ENCODE results near the gene PPP1R3D. TPM values are rescaled to one million over a fixed set of nuclear protein-coding genes. Genes with fewer than 3 reads are reported as not detected.
A peak's percentile ranks its signal among the peaks of the same experiment; 100 is the strongest.

Gene PPP1R3D
- total RNA-seq, 1 experiment from 2014 or later: 3.1 TPM

DNA sequence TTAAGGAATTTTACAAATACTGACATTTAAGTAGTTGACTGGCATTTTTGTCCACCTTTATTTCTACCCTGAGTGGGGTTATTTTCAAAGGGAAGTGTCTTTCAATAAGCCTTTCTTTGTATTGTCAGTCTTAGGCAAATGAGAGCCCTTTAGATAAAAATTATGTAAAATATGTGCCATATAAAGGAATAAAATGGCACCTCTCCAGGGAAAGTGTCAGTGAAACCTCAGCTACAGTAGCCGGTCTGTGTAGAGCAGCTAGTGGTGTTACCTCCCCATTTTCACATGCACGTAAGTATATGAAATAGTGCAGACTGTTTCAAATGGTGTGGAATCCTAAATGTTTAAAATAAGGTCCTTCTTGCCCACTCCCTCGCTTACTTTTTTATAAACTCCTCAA, 5.1 kb upstream of the PPP1R3D start:
- Mint-ChIP-seq H3K4me1 (peaks cover 19 to 23% of the 10 kb centered on the region in 2 experiments), H3K4me3 (no peak overlapping the region), H3K27me3 (ENCODE audit: low read depth) (no peaks in the 10 kb centered on the region), H3K27ac (peak overlapping the region in 2 of 3 experiments; percentile 14 to 75; a peak in 2 of 7 replicates), H3K9me3 (no peaks in the 10 kb centered on the region; a peak in 1 of 5 replicates), H3K36me3 (ENCODE audit: insufficient read depth in 1 of 3, low read depth in 3 of 3) (peaks cover 8 to 20% (median 19%) of the 10 kb centered on the region in 3 experiments; a peak in 6 of 7 replicates)
- no CpG with 5 or more reads among the region's 3 CpGs for WGBS (ENCODE audit: extremely low coverage, insufficient read length, low lambda C conversion rate)
- Histone ChIP-seq H2BK12ac (ENCODE audit: insufficient read length, low read depth, low read length) (no peak overlapping the region), H4K20me1 (ENCODE audit: control insufficient read depth, insufficient read depth, insufficient read length) (no peaks in the 10 kb centered on the region), H2BK5ac (ENCODE audit: insufficient read length, low read length) (no peak overlapping the region), H4K5ac (ENCODE audit: insufficient read length, low read depth, low read length) (no peak overlapping the region), H3K23me2 (ENCODE audit: insufficient read length, low read depth, low read length, poor library complexity, severe bottlenecking) (no peaks in the 10 kb centered on the region), H3K4ac (ENCODE audit: low read depth, low read length) (no peak overlapping the region), H2AK5ac (ENCODE audit: insufficient read length, low read length) (no peak overlapping the region), H3K9me3 (ENCODE audit: control insufficient read depth, low read depth, low read length) (no peaks in the 10 kb centered on the region), H4K91ac (ENCODE audit: insufficient read length, low read depth, low read length) (no peak overlapping the region), H3K23ac (ENCODE audit: insufficient read length, low read depth, low read length) (no peak overlapping the region), H2BK15ac (ENCODE audit: low read depth, low read length) (no peak overlapping the region), H2BK20ac (ENCODE audit: low read depth, low read length, poor library complexity, severe bottlenecking) (no peak overlapping the region), H3K27me3 (ENCODE audit: insufficient read depth, low read length) (no peaks in the 10 kb centered on the region), H3K79me1 (ENCODE audit: insufficient read depth, low read depth, low read length, poor library complexity, severe bottlenecking) (no peaks in the 10 kb centered on the region), H3K14ac (ENCODE audit: insufficient read depth, low read length) (no peak overlapping the region), H4K8ac (replicated peaks; ENCODE audit: insufficient read length, low read depth, low read length) (no peak overlapping the region), H2BK120ac (ENCODE audit: low read depth, low read length, poor library complexity, severe bottlenecking) (no peak overlapping the region), H3K79me2 (ENCODE audit: insufficient read depth, low read length) (no peaks in the 10 kb centered on the region), H3K56ac (ENCODE audit: insufficient read length, low read depth, low read length) (no peak overlapping the region), H2AFZ (ENCODE audit: low read length) (no peak overlapping the region), H3K18ac (ENCODE audit: insufficient read length, low read depth, low read length) (no peak overlapping the region), H3K27ac (ENCODE audit: insufficient read length, low read depth, low read length) (no peak overlapping the region), H3T11ph (ENCODE audit: low read length) (no peak overlapping the region), H3K4me1 (ENCODE audit: insufficient read depth, low read length) (no peaks in the 10 kb centered on the region), H3K4me2 (ENCODE audit: insufficient read depth, insufficient read length, low read length) (no peak overlapping the region), H3K9ac (ENCODE audit: extremely low read depth, insufficient read length, low read length) (no peak overlapping the region)
- TF ChIP-seq CTCF (conservative IDR thresholded peaks at IDR 0.05): no peak
- DNase-seq: no peak

Data from H9 (cell line).